A673 (cell line): ENCODE data around the gene TNPO3.
"Not testable (repeated sequence)": the region's sequence is repeated elsewhere in the genome, so short reads cannot be mapped to it uniquely, and the experiment has no call there.

Experiments
- CTCF ChIP-seq: fragments of 300-800, 200-600 bp; sonication (generic); conservative IDR thresholded peaks from 2 replicates; pipeline ENCODE4 v1.5.1; 2017; ENCODE audit warnings: low read depth, mild to moderate bottlenecking, antibody characterized with exemption, low read length, moderate library complexity, mixed read lengths
- EZH2 ChIP-seq: fragments of 200-600 bp; sonication (generic); IDR thresholded peaks from 2 replicates; pipeline ENCODE4 v1.6.1; 2017; ENCODE audit warnings: borderline replicate concordance, low read depth, mild to moderate bottlenecking, mixed read lengths, antibody characterized with exemption, low read length; ENCODE audit not compliant: poor library complexity, severe bottlenecking

GRCh38 chr7:128912709-128913495 lies 142.0 kb downstream of the TNPO3 start:
- TF ChIP-seq CTCF, EZH2: not testable (repeated sequence)
